Hepatocyte (in vitro differentiated cells): ENCODE measurements around the gene SRPRA.

Experiments used
- EZH2 ChIP-seq: fragments of 200-600 bp; sonication (generic); IDR thresholded peaks from 2 replicates; pipeline ENCODE4 v1.6.1; 2016; ENCODE audit warnings: antibody characterized with exemption, mild to moderate bottlenecking, borderline replicate concordance
- EZH2phosphoT487 ChIP-seq: fragments of 200-600 bp; sonication (generic); IDR thresholded peaks from one replicate; pipeline ENCODE4 v1.6.1; 2018; ENCODE audit warnings: antibody characterized with exemption, mild to moderate bottlenecking, low read depth, moderate library complexity; ENCODE audit not compliant: unreplicated experiment, severe bottlenecking
- TF ChIP-seq, protein P1 (sequence below): fragments of 200-600 bp; sonication (generic); IDR thresholded peaks from 2 replicates; pipeline ENCODE4 v1.5.1; 2016; ENCODE audit warnings: antibody characterized with exemption, mild to moderate bottlenecking; ENCODE audit not compliant: poor library complexity

DNA sequence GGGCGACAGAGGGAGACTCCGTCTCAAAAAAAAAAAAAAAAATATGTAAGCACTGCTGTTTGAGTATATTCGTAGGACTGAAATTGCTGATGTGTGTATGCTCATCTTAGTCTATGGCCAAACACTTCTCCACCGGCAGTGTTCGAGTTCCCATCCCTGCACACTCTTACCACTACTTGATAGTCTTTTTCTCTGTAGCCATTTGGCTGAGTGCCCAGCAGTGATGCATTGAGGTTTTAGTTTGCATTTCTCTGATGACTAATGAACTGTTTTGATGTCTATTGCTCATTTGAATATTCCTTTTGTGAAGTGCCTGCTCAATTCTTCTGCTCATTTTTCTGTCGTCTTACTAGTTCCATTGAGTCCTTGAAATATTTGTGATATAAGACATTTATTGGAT is 16.1 kb upstream of the SRPRA start:
- TF ChIP-seq, protein P1, sequence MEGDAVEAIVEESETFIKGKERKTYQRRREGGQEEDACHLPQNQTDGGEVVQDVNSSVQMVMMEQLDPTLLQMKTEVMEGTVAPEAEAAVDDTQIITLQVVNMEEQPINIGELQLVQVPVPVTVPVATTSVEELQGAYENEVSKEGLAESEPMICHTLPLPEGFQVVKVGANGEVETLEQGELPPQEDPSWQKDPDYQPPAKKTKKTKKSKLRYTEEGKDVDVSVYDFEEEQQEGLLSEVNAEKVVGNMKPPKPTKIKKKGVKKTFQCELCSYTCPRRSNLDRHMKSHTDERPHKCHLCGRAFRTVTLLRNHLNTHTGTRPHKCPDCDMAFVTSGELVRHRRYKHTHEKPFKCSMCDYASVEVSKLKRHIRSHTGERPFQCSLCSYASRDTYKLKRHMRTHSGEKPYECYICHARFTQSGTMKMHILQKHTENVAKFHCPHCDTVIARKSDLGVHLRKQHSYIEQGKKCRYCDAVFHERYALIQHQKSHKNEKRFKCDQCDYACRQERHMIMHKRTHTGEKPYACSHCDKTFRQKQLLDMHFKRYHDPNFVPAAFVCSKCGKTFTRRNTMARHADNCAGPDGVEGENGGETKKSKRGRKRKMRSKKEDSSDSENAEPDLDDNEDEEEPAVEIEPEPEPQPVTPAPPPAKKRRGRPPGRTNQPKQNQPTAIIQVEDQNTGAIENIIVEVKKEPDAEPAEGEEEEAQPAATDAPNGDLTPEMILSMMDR = no peak
- TF ChIP-seq EZH2 = no peak
- no peak for TF ChIP-seq EZH2phosphoT487
